K562 (cell line): ENCODE data around the gene CAMK2D. TPM values are rescaled to one million over a fixed set of nuclear protein-coding genes. Genes with fewer than 3 reads are reported as not detected.

Experiments
- BRD9 ChIP-seq: fragments of 450-650 bp; IDR thresholded peaks from 2 replicates; pipeline ENCODE4 v1.6.1; 2018; ENCODE audit warnings: low read depth; ENCODE audit not compliant: partially characterized antibody
- MTF1 ChIP-seq: fragments of 250-450 bp; sonication (Bioruptor Pico); IDR thresholded peaks from 2 replicates; pipeline ENCODE4 v1.9.0; 2021; ENCODE audit warnings: moderate library complexity, mild to moderate bottlenecking, inconsistent platforms, borderline replicate concordance
- NFIX ChIP-seq: fragments of 250-450 bp; sonication (Bioruptor Pico); IDR thresholded peaks from 2 replicates; pipeline ENCODE4 v1.4.0; 2020; ENCODE audit warnings: low read depth, mild to moderate bottlenecking, moderate library complexity
- PCBP2 ChIP-seq: fragments of 200-400 bp; formaldehyde crosslinking; IDR thresholded peaks from 2 replicates; pipeline ENCODE4 v1.6.1; 2018; ENCODE audit warnings: low read length, low read depth, mild to moderate bottlenecking, moderate library complexity; ENCODE audit not compliant: poor library complexity, severe bottlenecking
- PHF8 ChIP-seq: fragments of 200-600 bp; sonication (generic); IDR thresholded peaks from 2 replicates; pipeline ENCODE4 v1.6.1; 2012; ENCODE audit warnings: mixed run types, mild to moderate bottlenecking, inconsistent platforms, low read length, moderate library complexity, borderline replicate concordance
- RBFOX2 ChIP-seq: fragments of 200-400 bp; formaldehyde crosslinking; IDR thresholded peaks from 2 replicates; pipeline ENCODE4 v1.6.1; 2017; ENCODE audit warnings: low read depth, mild to moderate bottlenecking, low read length, moderate library complexity
- VEZF1 ChIP-seq: fragments of 200-800 bp; sonication (Bioruptor generic); IDR thresholded peaks from 2 replicates; pipeline ENCODE4 v1.6.1; 2017; ENCODE audit warnings: missing genetic modification characterization, missing compliant biosample characterization
- ZBTB1 ChIP-seq: sonication (generic); formaldehyde crosslinking; IDR thresholded peaks from 2 replicates; pipeline ENCODE4 v1.8.1; 2023; ENCODE audit warnings: missing genetic modification reagents, low read depth, mild to moderate bottlenecking, borderline replicate concordance
- ZBTB11 ChIP-seq, 3 experiments: fragments of 200-800 bp in 1 of 3; fragments of 250-450 bp in 1 of 3; fragments of 450-650 bp in 1 of 3; sonication (Bioruptor Pico) in 1 of 3; sonication (Bioruptor generic) in 1 of 3; formaldehyde crosslinking in 1 of 3; IDR thresholded peaks; 2 replicates each; pipeline versions ENCODE4 v1.6.1 to v1.8.0; 2016 to 2022; ENCODE audit warnings: mild to moderate bottlenecking in 2 of 3, missing genetic modification characterization in 2 of 3, missing compliant biosample characterization in 1 of 3, moderate library complexity in 1 of 3
- ZBTB7A ChIP-seq: IDR thresholded peaks from 2 replicates; pipeline ENCODE4 v1.6.1; 2011; ENCODE audit warnings: low read depth, mild to moderate bottlenecking, low read length, moderate library complexity, borderline replicate concordance; ENCODE audit not compliant: control insufficient read depth
- ZNF134 ChIP-seq: fragments of 250-450 bp; sonication (Bioruptor Pico); conservative IDR thresholded peaks from 2 replicates; pipeline ENCODE4 v1.4.0; 2020
- ZNF699 ChIP-seq: fragments of 250-450 bp; sonication (Bioruptor Pico); IDR thresholded peaks from 2 replicates; pipeline ENCODE4 v1.8.0; 2021; ENCODE audit warnings: mild to moderate bottlenecking, moderate library complexity; ENCODE audit not compliant: insufficient replicate concordance
- ZNF75A ChIP-seq: fragments of 450-650 bp; formaldehyde crosslinking; IDR thresholded peaks from 2 replicates; pipeline ENCODE4 v1.4.0; 2020; ENCODE audit warnings: mild to moderate bottlenecking
- polyA plus RNA-seq, 8 experiments: library from polyadenylated mRNA; depleted of rRNA in 4 of 8; stranded (reverse) in 5 of 8; unstranded in 3 of 8; fragments of >200 nt; fragmentation: Nextera tagmentation in 2 of 8; fragmentation: Illumina TruSeq in 1 of 8; extraction: Ambion mirVana in 2 of 8; extraction: Trizol in 1 of 8; gene quantifications; 2 replicates each; pipeline versions ENCODE4 v1.2.1 to v1.2.3, GENCODE V29; 2011 to 2014; ENCODE audit warnings: inconsistent platforms in 1 of 8, missing spikeins in 1 of 8
- total RNA-seq, 7 experiments: library from RNA; depleted of rRNA in 6 of 7; stranded (reverse); fragments of >200 nt in 6 of 7; fragmentation: Illumina TruSeq in 2 of 7; extraction: Trizol in 2 of 7; gene quantifications; 2 replicates each; pipeline versions ENCODE4 v1.2.1 to v1.2.3, GENCODE V29; 2011 to 2021; ENCODE audit warnings: low replicate concordance in 1 of 7

CAMK2D gene
- total and polyA plus RNA-seq, 9 of the 15 experiments (the other 6 are each of a cell fraction or from before 2014, with no cell fraction given): 0.01 to 0.33 (median 0.04) TPM; not detected in 2

- no peak for TF ChIP-seq BRD9
- TF ChIP-seq MTF1: no peak
- no peak for TF ChIP-seq ZBTB11 (CRISPR knock-in tag; IDR thresholded peaks at IDR 0.05)
- no peak for TF ChIP-seq ZBTB7A
- no peak for TF ChIP-seq PHF8
- no peak for TF ChIP-seq RBFOX2
- no peak for TF ChIP-seq ZBTB1 (CRISPR knock-in tag)
- TF ChIP-seq ZNF699: no peak
- no peak for TF ChIP-seq PCBP2
- TF ChIP-seq ZNF75A (CRISPR knock-in tag): no peak
- TF ChIP-seq ZNF134 (CRISPR knock-in tag): no peak
- no peak for TF ChIP-seq NFIX (CRISPR knock-in tag)
- TF ChIP-seq VEZF1 (CRISPR knock-in tag): no peak
Observed at GRCh38 chr4:113689394-113689793, 72.1 kb downstream of the CAMK2D start (continued).
